GM21528 (cell line): ENCODE measurements around the gene KL.

Experiments
- ATAC-seq: cut with Tn5 transposase; IDR thresholded peaks from one replicate; pipeline ENCODE4 v1.9.1; 2021; ENCODE audit warnings: mild to moderate bottlenecking, moderate library complexity; ENCODE audit not compliant: unreplicated experiment, low FRiP score

The KL gene

GRCh38 chr13:33016414-33017322 lies at the start of gene KL:
KL (plus strand) TSS chr13:33016423; CDS start chr13:33016441, 18 bp downstream.
- no peak for ATAC-seq

- no peak for ATAC-seq
These were observed 48.5 kb upstream of the KL start for GRCh38 chr13:32967584-32968182.

GRCh38 chr13:32968316-32968715 lies 47.9 kb upstream of the KL start:
- ATAC-seq: no peak

- ATAC-seq: no peak
These were observed 47.4 kb upstream of the KL start for GRCh38 chr13:32968793-32969192.

- peak; percentile 70 for ATAC-seq
These were observed 46.7 kb upstream of the KL start for GRCh38 chr13:32969516-32969941.

GRCh38 chr13:32976056-32976805 lies 40.0 kb upstream of the KL start:
- ATAC-seq: no peak

GRCh38 chr13:32976912-32977311 lies 39.3 kb upstream of the KL start:
- no peak for ATAC-seq

- ATAC-seq: no peak
These were observed 38.9 kb upstream of the KL start for GRCh38 chr13:32977321-32977720.

- no peak for ATAC-seq
These were observed 37.9 kb upstream of the KL start for GRCh38 chr13:32978278-32978677.

GRCh38 chr13:32983058-32983457 lies 33.2 kb upstream of the KL start:
- no peak for ATAC-seq

GRCh38 chr13:32984857-32985626 lies 31.2 kb upstream of the KL start:
- ATAC-seq: no peak

- ATAC-seq: no peak
These were observed 29.7 kb upstream of the KL start for GRCh38 chr13:32986552-32986951.

GRCh38 chr13:32987462-32987861 lies 28.8 kb upstream of the KL start:
- no peak for ATAC-seq

GRCh38 chr13:32988608-32989289 lies 27.5 kb upstream of the KL start:
- no peak for ATAC-seq

GRCh38 chr13:32989290-32989667 lies 26.9 kb upstream of the KL start:
- ATAC-seq: no peak

GRCh38 chr13:32989942-32990341 lies 26.3 kb upstream of the KL start:
- ATAC-seq: no peak

GRCh38 chr13:32993145-32993544 lies 23.1 kb upstream of the KL start:
- ATAC-seq: no peak

- ATAC-seq: no peak
These were observed 18.8 kb upstream of the KL start for GRCh38 chr13:32997399-32997798.

- ATAC-seq: no peak
These were observed 17.3 kb upstream of the KL start for GRCh38 chr13:32998966-32999365.

- no peak for ATAC-seq
These were observed 15.9 kb upstream of the KL start for GRCh38 chr13:33000365-33000764.
